Prostate gland (tissue), 2 donors: Measurements from ENCODE around the gene LIG3.

Experiments used
- CTCF ChIP-seq, 4 experiments: fragments of 200-600 bp in 2 of 4; fragments of 450-650 bp in 2 of 4; sonication (generic) in 2 of 4; IDR thresholded peaks; 1 replicate in 3 of 4; 2 replicates in 1 of 4; pipeline ENCODE4 v1.5.1; 2016 to 2019; ENCODE audit warnings: antibody characterized with exemption in 4 of 4, mild to moderate bottlenecking in 2 of 4, moderate library complexity in 2 of 4
- POLR2A ChIP-seq: fragments of 450-650 bp; IDR thresholded peaks from one replicate; pipeline ENCODE4 v1.6.1; 2016; ENCODE audit warnings: antibody characterized with exemption, mild to moderate bottlenecking

- TF ChIP-seq CTCF (IDR thresholded peaks at IDR 0.05), result no peak
- no peak for TF ChIP-seq POLR2A
Observed at GRCh38 chr17:35003778-35004177, 23.5 kb downstream of the LIG3 start.
